H1 (cell line): ENCODE data around the gene NKAIN4. TPM values are rescaled to one million over a fixed set of nuclear protein-coding genes. Genes with fewer than 3 reads are reported as not detected.

ENCODE experiments used
- CTCF ChIA-PET: fragments of 300-600 bp; sonication (Branson Sonifier 250); formaldehyde crosslinking; loops from one replicate; lab custom pipeline; 2021; ENCODE audit not compliant: partially characterized antibody; lab: Charles Lee
- POLR2A ChIA-PET: fragments of 300-600 bp; sonication (Branson Sonifier 250); formaldehyde crosslinking; loops from one replicate; lab custom pipeline; 2021; ENCODE audit warnings: inconsistent platforms; ENCODE audit not compliant: partially characterized antibody; lab: Charles Lee
- DNase-seq, 2 experiments: peaks; one replicate each; pipeline versions ENCODE4 v3.0.0 to v3.0.0-alpha.2; 2010 to 2022; ENCODE audit warnings: low spot score in 2 of 2, low read depth in 1 of 2, mixed read lengths in 1 of 2
- FAIRE-seq: peaks from 2 replicates; lab custom pipeline; 2011; peaks lifted over from hg19 to GRCh38; lab: Jason Lieb, UNC
- H2AFZ ChIP-seq: 2 replicates; pipeline ENCODE4 v1.8.1; 2012; ENCODE audit warnings: low read length, inconsistent platforms
- H2AK5ac ChIP-seq: 2 replicates; pipeline ENCODE4 v1.6.1; 2013; ENCODE audit warnings: low read depth, low read length
- H2BK120ac ChIP-seq: replicated peaks from 2 replicates; pipeline ENCODE3; 2013; ENCODE audit warnings: low read depth, low read length, inconsistent platforms
- H2BK12ac ChIP-seq: 2 replicates; pipeline ENCODE4 v1.6.1; 2013; ENCODE audit warnings: low read depth, low read length
- H2BK15ac ChIP-seq: 2 replicates; pipeline ENCODE4 v1.6.1; 2013; ENCODE audit warnings: low read length
- H2BK20ac ChIP-seq: 2 replicates; pipeline ENCODE4 v1.6.1; 2013; ENCODE audit warnings: low read length
- H2BK5ac ChIP-seq: 2 replicates; pipeline ENCODE4 v1.6.1; 2013; ENCODE audit warnings: low read depth, low read length
- H3K14ac ChIP-seq: 2 replicates; pipeline ENCODE4 v1.6.1; 2013; ENCODE audit warnings: inconsistent platforms; ENCODE audit not compliant: insufficient read length
- H3K18ac ChIP-seq: 2 replicates; pipeline ENCODE4 v1.6.1; 2013; ENCODE audit warnings: low read length; ENCODE audit errors: extremely low read depth
- H3K23ac ChIP-seq: 2 replicates; pipeline ENCODE4 v1.6.1; 2013; ENCODE audit warnings: inconsistent platforms; ENCODE audit not compliant: insufficient read length
- H3K23me2 ChIP-seq: 2 replicates; pipeline ENCODE4 v1.6.1; 2013; ENCODE audit warnings: low read depth, low read length
- H3K27ac ChIP-seq: 2 replicates; pipeline ENCODE4 v1.6.1; 2011; ENCODE audit warnings: low read depth, low read length, inconsistent platforms
- H3K27me3 ChIP-seq, 4 experiments: replicated peaks in 1 of 4; 1 replicate in 1 of 4; 2 replicates in 3 of 4; pipeline versions ENCODE4 v1.6.1 to v1.8.1; 2011 to 2013; ENCODE audit warnings: low read length in 3 of 4, mild to moderate bottlenecking in 3 of 4, inconsistent platforms in 2 of 4, mixed read lengths in 2 of 4, moderate library complexity in 1 of 4; ENCODE audit not compliant: control insufficient read depth in 3 of 4, insufficient read depth in 3 of 4; ENCODE audit errors: extremely low read depth in 1 of 4
- H3K36me3 ChIP-seq, 4 experiments: 2 replicates each; pipeline versions ENCODE4 v1.6.1 to v1.8.1; 2011 to 2013; ENCODE audit warnings: mild to moderate bottlenecking in 4 of 4, low read length in 3 of 4, moderate library complexity in 2 of 4, control low read depth in 1 of 4, inconsistent platforms in 1 of 4; ENCODE audit not compliant: insufficient read depth in 4 of 4, control insufficient read depth in 2 of 4
- H3K4ac ChIP-seq: replicated peaks from 2 replicates; pipeline ENCODE3; 2013; ENCODE audit warnings: low read length, low read depth, mixed read lengths, inconsistent platforms; ENCODE audit not compliant: insufficient read length
- H3K4me1 ChIP-seq, 4 experiments: replicated peaks in 1 of 4; 1 replicate in 1 of 4; 2 replicates in 3 of 4; pipeline versions ENCODE4 v1.6.1 to v1.8.1; 2011 to 2013; ENCODE audit warnings: low read length in 3 of 4, inconsistent platforms in 2 of 4, mixed read lengths in 1 of 4; ENCODE audit not compliant: insufficient read depth in 4 of 4, control insufficient read depth in 3 of 4
- H3K4me2 ChIP-seq, 2 experiments: 2 replicates each; pipeline versions ENCODE4 v1.6.1 to v1.8.1; 2011 to 2013; ENCODE audit warnings: low read depth in 2 of 2, low read length in 2 of 2, control low read depth in 1 of 2, inconsistent platforms in 1 of 2, mild to moderate bottlenecking in 1 of 2; ENCODE audit not compliant: insufficient read depth in 1 of 2
- H3K4me3 ChIP-seq, 4 experiments: fragments of 200-600, 300-600 bp in 1 of 4; sonication (generic), shearing (Covaris generic), sonication (Bioruptor Twin) in 1 of 4; 2 replicates each; pipeline versions ENCODE4 v1.5.1 to v1.8.1; 2011 to 2016; ENCODE audit warnings: low read length in 4 of 4, low read depth in 3 of 4, control low read depth in 2 of 4, inconsistent platforms in 2 of 4, mild to moderate bottlenecking in 2 of 4, mixed read lengths in 1 of 4, moderate library complexity in 1 of 4; ENCODE audit not compliant: insufficient read depth in 2 of 4; ENCODE audit errors: extremely low read depth in 1 of 4
- H3K56ac ChIP-seq: replicated peaks from 2 replicates; pipeline ENCODE3; 2013; ENCODE audit warnings: low read depth, mild to moderate bottlenecking, mixed read lengths, low read length, inconsistent platforms; ENCODE audit not compliant: insufficient read length
- H3K79me1 ChIP-seq: 2 replicates; pipeline ENCODE4 v1.6.1; 2013; ENCODE audit warnings: low read depth, low read length, control low read depth
- H3K79me2 ChIP-seq, 2 experiments: 2 replicates each; pipeline versions ENCODE4 v1.6.1 to v1.8.1; 2012 to 2013; ENCODE audit warnings: low read length in 2 of 2, mild to moderate bottlenecking in 2 of 2, inconsistent platforms in 1 of 2; ENCODE audit not compliant: insufficient read depth in 2 of 2, control insufficient read depth in 1 of 2
- H3K9ac ChIP-seq, 4 experiments: replicated peaks in 1 of 4; 1 replicate in 1 of 4; 2 replicates in 3 of 4; pipeline versions ENCODE4 v1.6.1 to v1.8.1; 2011 to 2013; ENCODE audit warnings: low read depth in 3 of 4, low read length in 3 of 4, control low read depth in 2 of 4, mild to moderate bottlenecking in 2 of 4, moderate library complexity in 2 of 4, inconsistent platforms in 1 of 4; ENCODE audit errors: extremely low read depth in 1 of 4
- H3K9me3 ChIP-seq, 2 experiments: 2 replicates each; pipeline versions ENCODE4 v1.6.1 to v1.8.1; 2012 to 2013; ENCODE audit warnings: mild to moderate bottlenecking in 2 of 2, moderate library complexity in 2 of 2, control low read depth in 1 of 2, inconsistent platforms in 1 of 2, low read depth in 1 of 2, low read length in 1 of 2, mixed read lengths in 1 of 2; ENCODE audit not compliant: insufficient read depth in 2 of 2
- H4K20me1 ChIP-seq, 2 experiments: replicated peaks in 1 of 2; 2 replicates each; pipeline versions ENCODE3 to v1.8.1; 2011 to 2013; ENCODE audit warnings: inconsistent platforms in 2 of 2, low read length in 2 of 2, mild to moderate bottlenecking in 1 of 2; ENCODE audit not compliant: insufficient read depth in 2 of 2, control insufficient read depth in 1 of 2
- H4K5ac ChIP-seq: 2 replicates; pipeline ENCODE4 v1.6.1; 2013; ENCODE audit warnings: low read length, low read depth, mixed read lengths, inconsistent platforms; ENCODE audit not compliant: insufficient read length
- H4K8ac ChIP-seq: 2 replicates; pipeline ENCODE4 v1.8.0; 2013; ENCODE audit warnings: mild to moderate bottlenecking, moderate library complexity, low read length, inconsistent platforms; ENCODE audit not compliant: insufficient read depth; ENCODE audit errors: extremely low read depth
- H4K91ac ChIP-seq: replicated peaks from 2 replicates; pipeline ENCODE3; 2013; ENCODE audit warnings: low read length, mixed read lengths, inconsistent platforms; ENCODE audit not compliant: insufficient read length
- BACH1 ChIP-seq: IDR thresholded peaks from 2 replicates; pipeline ENCODE4 v1.6.1; 2012; ENCODE audit warnings: low read length, improper control_type of control experiment
- GTF2F1 ChIP-seq: IDR thresholded peaks from 2 replicates; pipeline ENCODE4 v1.6.1; 2012; ENCODE audit warnings: low read depth, low read length, improper control_type of control experiment, borderline replicate concordance
- JUN ChIP-seq: IDR thresholded peaks from 2 replicates; pipeline ENCODE4 v1.6.1; 2011; ENCODE audit warnings: low read depth, mild to moderate bottlenecking, improper control_type of control experiment, low read length
- KDM4A ChIP-seq: IDR thresholded peaks from one replicate; pipeline ENCODE4 v1.7.1; 2012; ENCODE audit warnings: low read depth, mild to moderate bottlenecking, moderate library complexity, low read length, inconsistent platforms; ENCODE audit not compliant: severe bottlenecking
- NANOG ChIP-seq: IDR thresholded peaks from 2 replicates; pipeline ENCODE4 v1.6.1; 2011; ENCODE audit warnings: low read length, low read depth, mild to moderate bottlenecking, inconsistent platforms; ENCODE audit not compliant: insufficient read depth, poor library complexity, severe bottlenecking
- PHF8 ChIP-seq: fragments of 200-600 bp; sonication (generic); conservative IDR thresholded peaks from 2 replicates; pipeline ENCODE4 v1.7.1; 2012; ENCODE audit warnings: low read depth, mild to moderate bottlenecking, inconsistent platforms, low read length, moderate library complexity
- POU5F1 ChIP-seq: IDR thresholded peaks from 2 replicates; pipeline ENCODE4 v1.6.1; 2011; ENCODE audit warnings: low read depth, mild to moderate bottlenecking, low read length, moderate library complexity
- SIRT6 ChIP-seq: IDR thresholded peaks from one replicate; pipeline ENCODE4 v1.7.1; 2012; ENCODE audit warnings: low read length, inconsistent platforms
- TAF1 ChIP-seq: IDR thresholded peaks from 2 replicates; pipeline ENCODE4 v1.6.1; 2011; ENCODE audit warnings: mild to moderate bottlenecking, low read depth, low read length
- TEAD4 ChIP-seq: IDR thresholded peaks from 2 replicates; pipeline ENCODE4 v1.6.1; 2012; ENCODE audit warnings: low read depth, low read length, inconsistent platforms, mixed read lengths
- WGBS, 2 experiments: shearing (Covaris generic) in 1 of 2; methylation state at CpG; one replicate each; pipeline versions ENCODE4 v1.1.6 to v1.1.7; 2013 to 2015; ENCODE audit warnings: low lambda C conversion rate in 2 of 2, mixed read lengths in 2 of 2, inconsistent platforms in 1 of 2, low coverage in 1 of 2, missing lambda C conversion rate in 1 of 2; ENCODE audit not compliant: insufficient replicate concordance in 2 of 2, insufficient coverage in 1 of 2, insufficient read length in 1 of 2; ENCODE audit errors: extremely low coverage in 1 of 2, missing lambda C conversion rate in 1 of 2; 5-methylcytosine and 5-hydroxymethylcytosine counted together
- polyA plus RNA-seq, 7 experiments: library from polyadenylated mRNA; depleted of rRNA in 3 of 7; stranded (reverse) in 5 of 7; unstranded in 2 of 7; fragments of >200 nt in 5 of 7; fragments of 200-250 nt in 2 of 7; gene quantifications; 1 replicate in 5 of 7; 2 replicates in 1 of 7; 4 replicates in 1 of 7; pipeline versions ENCODE4 v1.2.1 to v1.2.3, GENCODE V29; 2011 to 2013; ENCODE audit warnings: missing spikeins in 2 of 7, mixed read lengths in 2 of 7
- total RNA-seq: library from RNA; stranded (reverse); fragmentation: NEBNext Ultra II Directional; extraction: Animal tissue kit (Norgen Biotek cat#: 25700); gene quantifications from 2 replicates; pipeline ENCODE4 v1.2.1, GENCODE V29; 2021
- TF ChIP-seq, protein P1 (sequence below): IDR thresholded peaks from 2 replicates; pipeline ENCODE4 v1.6.1; 2012; ENCODE audit warnings: low read length, inconsistent platforms

NKAIN4 gene
- total and polyA plus RNA-seq, 2 of the 8 experiments (the other 6 are each of a cell fraction or from before 2014, with no cell fraction given): 6.9 to 17.0 TPM

DNA sequence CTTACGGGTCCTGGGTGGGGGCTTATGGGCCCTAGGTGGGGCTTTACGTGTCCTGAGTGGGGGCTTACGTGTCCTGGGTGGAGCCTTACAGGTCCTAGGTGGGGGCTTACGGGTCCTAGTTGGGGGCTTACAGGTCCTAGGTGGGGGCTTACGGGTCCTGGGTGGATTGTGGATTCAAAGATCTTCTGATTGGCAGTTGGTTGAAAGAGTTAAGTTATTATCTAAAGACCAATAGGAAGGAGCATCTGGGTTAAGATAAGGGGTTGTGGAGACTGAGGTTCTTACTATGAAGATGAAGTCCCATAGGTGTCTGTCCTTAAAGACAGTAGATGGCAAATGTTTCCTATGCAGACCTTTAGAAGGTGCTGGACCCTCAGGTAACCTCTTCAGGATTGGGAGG lies 27.0 kb downstream of the NKAIN4 start:
- Histone ChIP-seq H4K91ac (no peak overlapping the region), H3K27ac (no peak overlapping the region), H2BK120ac (no peak overlapping the region), H3K4ac (no peak overlapping the region), H3K18ac (no peak overlapping the region), H3K36me3 (no peaks in the 10 kb centered on the region), H4K5ac (no peak overlapping the region), H3K56ac (no peak overlapping the region), H2AK5ac (no peak overlapping the region), H4K8ac (no peak overlapping the region), H3K79me2 (no peaks in the 10 kb centered on the region), H3K23ac (no peak overlapping the region), H2BK20ac (no peak overlapping the region), H3K23me2 (no peaks in the 10 kb centered on the region), H4K20me1 (no peaks in the 10 kb centered on the region), H2BK5ac (peak overlapping the region; percentile 35; the same call in 1 of the 2 replicates), H3K9ac (no peak overlapping the region), H3K14ac (no peak overlapping the region), H3K79me1 (no peaks in the 10 kb centered on the region), H3K9me3 (no peaks in the 10 kb centered on the region), H3K27me3 (no peaks in the 10 kb centered on the region; a peak in 1 of 7 replicates), H2BK12ac (no peak overlapping the region), H3K4me3 (no peak overlapping the region), H2AFZ (no peak overlapping the region), H3K4me2 (no peak overlapping the region)
- no peak for DNase-seq
- ChIA-PET CTCF (interaction anchor here (1.0 to 5.3 kb wide), 5 partner anchors 10 to 56 kb away, joined by 3 to 82 read pairs (median 4); no protein-coding TSS in a partner anchor), POLR2A (no interaction called here)
- no peak for FAIRE-seq
- WGBS, 2 experiments: 92% methylated on average over 5 of the region's 5 CpGs; no CpG with 5 or more reads in 1 of the 2 experiments
- TF ChIP-seq NANOG (no peak), JUN (no peak), BACH1 (no peak), TAF1 (no peak), POU5F1 (no peak), TEAD4 (no peak), SIRT6 (no peak), GTF2F1 (no peak), KDM4A (no peak), PHF8 (no peak)
- TF ChIP-seq, protein P1, sequence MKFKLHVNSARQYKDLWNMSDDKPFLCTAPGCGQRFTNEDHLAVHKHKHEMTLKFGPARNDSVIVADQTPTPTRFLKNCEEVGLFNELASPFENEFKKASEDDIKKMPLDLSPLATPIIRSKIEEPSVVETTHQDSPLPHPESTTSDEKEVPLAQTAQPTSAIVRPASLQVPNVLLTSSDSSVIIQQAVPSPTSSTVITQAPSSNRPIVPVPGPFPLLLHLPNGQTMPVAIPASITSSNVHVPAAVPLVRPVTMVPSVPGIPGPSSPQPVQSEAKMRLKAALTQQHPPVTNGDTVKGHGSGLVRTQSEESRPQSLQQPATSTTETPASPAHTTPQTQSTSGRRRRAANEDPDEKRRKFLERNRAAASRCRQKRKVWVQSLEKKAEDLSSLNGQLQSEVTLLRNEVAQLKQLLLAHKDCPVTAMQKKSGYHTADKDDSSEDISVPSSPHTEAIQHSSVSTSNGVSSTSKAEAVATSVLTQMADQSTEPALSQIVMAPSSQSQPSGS: no peak
- TF ChIP-seq, all 59 proteins: peak for 0
- H3K4me1 ChIP-seq: peaks cover 13 to 30% (median 17%) of the 10 kb centered on the region in 4 experiments
- H2BK15ac ChIP-seq: 0 out of 2 replicates have a peak overlapping the region, but pooled peaks have one; percentile 46
